ENCODE measurements around the gene MRAP. TPM values are rescaled to one million over a fixed set of nuclear protein-coding genes. Genes with fewer than 3 reads are reported as not detected.

MRAP gene
- total and polyA plus RNA-seq, 9 of the 15 experiments (the other 6 are each of a cell fraction or from before 2014, with no cell fraction given) = 0.63 to 2.3 TPM; not detected in 7

- Histone ChIP-seq H3K4me3 (no peak overlapping the region), H3K9me1 (ENCODE audit: control insufficient read depth, insufficient read depth, low read length) (no peaks in the 10 kb centered on the region), H3K79me2 (ENCODE audit: control insufficient read depth, insufficient read depth, low read length) (no peaks in the 10 kb centered on the region), H3K9ac (ENCODE audit: insufficient read depth in 1 of 2, low read depth in 2 of 2, low read length in 2 of 2) (no peak overlapping the region), H2AFZ (ENCODE audit: low read depth, low read length) (no peak overlapping the region), H4K20me1 (replicated peaks; ENCODE audit: control insufficient read depth, insufficient read depth, low read length) (no peaks in the 10 kb centered on the region), H3K27ac (ENCODE audit: extremely low read depth, low read depth, low read length) (no peak overlapping the region; the same call in 2 of the 3 replicates), H3K9me3 (replicated peaks; ENCODE audit: control insufficient read depth, insufficient read depth, low read depth, low read length) (no peaks in the 10 kb centered on the region), H3K36me3 (ENCODE audit: control insufficient read depth, insufficient read depth, low read length) (peaks cover 100% of the 10 kb centered on the region), H3K4me1 (replicated peaks in 1 of 2; ENCODE audit: control insufficient read depth in 2 of 2, insufficient read depth in 2 of 2, low read length in 2 of 2) (no peaks in the 10 kb centered on the region), H3K27me3 (ENCODE audit: control insufficient read depth in 2 of 2, insufficient read depth in 2 of 2, low read length in 2 of 2) (no peaks in the 10 kb centered on the region), H3K4me2 (ENCODE audit: insufficient read depth, low read length) (no peak overlapping the region)
- 99% methylated on average over 13 of the region's 13 CpGs for WGBS (ENCODE audit: insufficient coverage, low coverage, missing lambda C conversion rate)
- in situ Hi-C loops (cut with MboI) (no loop called here), intact Hi-C loops (cut with micrococcal nuclease) (no loop called here)
- BruUV-seq (replicated peaks) = TSS peak; percentile 5
- TF ChIP-seq ZNF717 (CRISPR knock-in tag; IDR thresholded peaks at IDR 0.05) (no peak), ZNF24 (IDR thresholded peaks at IDR 0.05) (no peak), ZC3H4 (CRISPR knock-in tag; IDR thresholded peaks at IDR 0.05; ENCODE audit: borderline replicate concordance) (no peak), RBM39 (optimal IDR thresholded peaks at IDR 0.05; ENCODE audit: low read depth, low read length) (no peak), JUNB (CRISPR knock-in tag; conservative IDR thresholded peaks at IDR 0.05) (no peak), ASH1L (IDR thresholded peaks at IDR 0.05; ENCODE audit: borderline replicate concordance, low read depth, partially characterized antibody) (no peak), PCBP1 (IDR thresholded peaks at IDR 0.05; ENCODE audit: low read depth, low read length, poor library complexity, severe bottlenecking) (no peak), KHSRP (IDR thresholded peaks at IDR 0.05) (no peak), POLR2H (tag; IDR thresholded peaks at IDR 0.05; ENCODE audit: low read depth) (no peak), PRPF4 (IDR thresholded peaks at IDR 0.05; ENCODE audit: insufficient read depth, low read depth, low read length, poor library complexity, severe bottlenecking) (no peak), MYBL2 (IDR thresholded peaks at IDR 0.05; ENCODE audit: low read depth) (no peak), MYBL2 (CRISPR knock-in tag; IDR thresholded peaks at IDR 0.05; ENCODE audit: borderline replicate concordance) (no peak), MXI1 (IDR thresholded peaks at IDR 0.05; ENCODE audit: low read depth, low read length) (no peak)
- TF ChIP-seq, protein P1, sequence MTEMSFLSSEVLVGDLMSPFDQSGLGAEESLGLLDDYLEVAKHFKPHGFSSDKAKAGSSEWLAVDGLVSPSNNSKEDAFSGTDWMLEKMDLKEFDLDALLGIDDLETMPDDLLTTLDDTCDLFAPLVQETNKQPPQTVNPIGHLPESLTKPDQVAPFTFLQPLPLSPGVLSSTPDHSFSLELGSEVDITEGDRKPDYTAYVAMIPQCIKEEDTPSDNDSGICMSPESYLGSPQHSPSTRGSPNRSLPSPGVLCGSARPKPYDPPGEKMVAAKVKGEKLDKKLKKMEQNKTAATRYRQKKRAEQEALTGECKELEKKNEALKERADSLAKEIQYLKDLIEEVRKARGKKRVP (CRISPR knock-in tag; IDR thresholded peaks at IDR 0.05) = no peak
- TF ChIP-seq, protein P2, sequence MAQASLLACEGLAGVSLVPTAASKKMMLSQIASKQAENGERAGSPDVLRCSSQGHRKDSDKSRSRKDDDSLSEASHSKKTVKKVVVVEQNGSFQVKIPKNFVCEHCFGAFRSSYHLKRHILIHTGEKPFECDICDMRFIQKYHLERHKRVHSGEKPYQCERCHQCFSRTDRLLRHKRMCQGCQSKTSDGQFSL (CRISPR knock-in tag; IDR thresholded peaks at IDR 0.05) = no peak
- TF ChIP-seq, protein P2 (tag; IDR thresholded peaks at IDR 0.05) = no peak
- TF ChIP-seq, protein P3, sequence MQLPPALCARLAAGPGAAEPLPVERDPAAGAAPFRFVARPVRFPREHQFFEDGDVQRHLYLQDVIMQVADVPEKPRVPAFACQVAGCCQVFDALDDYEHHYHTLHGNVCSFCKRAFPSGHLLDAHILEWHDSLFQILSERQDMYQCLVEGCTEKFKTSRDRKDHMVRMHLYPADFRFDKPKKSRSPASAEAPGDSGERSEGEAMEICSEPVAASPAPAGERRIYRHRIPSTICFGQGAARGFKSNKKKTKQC (CRISPR knock-in tag; IDR thresholded peaks at IDR 0.05) = no peak
- ChIA-PET CTCF (ENCODE audit: low intra/inter-chr PET ratio) (no interaction called here), POLR2A (no interaction called here)
- DNase-seq (ENCODE audit: extremely low read depth in 1 of 4, low spot score in 3 of 4) (no peak), ATAC-seq (no peak), FAIRE-seq (peak; percentile 73)
These were observed 52.3 kb downstream of the MRAP start for GRCh38 chr21:32350981-32351380.

Data from K562 (cell line).